ENCODE results near the gene SERPINB3.

Gene SERPINB3

DNA sequence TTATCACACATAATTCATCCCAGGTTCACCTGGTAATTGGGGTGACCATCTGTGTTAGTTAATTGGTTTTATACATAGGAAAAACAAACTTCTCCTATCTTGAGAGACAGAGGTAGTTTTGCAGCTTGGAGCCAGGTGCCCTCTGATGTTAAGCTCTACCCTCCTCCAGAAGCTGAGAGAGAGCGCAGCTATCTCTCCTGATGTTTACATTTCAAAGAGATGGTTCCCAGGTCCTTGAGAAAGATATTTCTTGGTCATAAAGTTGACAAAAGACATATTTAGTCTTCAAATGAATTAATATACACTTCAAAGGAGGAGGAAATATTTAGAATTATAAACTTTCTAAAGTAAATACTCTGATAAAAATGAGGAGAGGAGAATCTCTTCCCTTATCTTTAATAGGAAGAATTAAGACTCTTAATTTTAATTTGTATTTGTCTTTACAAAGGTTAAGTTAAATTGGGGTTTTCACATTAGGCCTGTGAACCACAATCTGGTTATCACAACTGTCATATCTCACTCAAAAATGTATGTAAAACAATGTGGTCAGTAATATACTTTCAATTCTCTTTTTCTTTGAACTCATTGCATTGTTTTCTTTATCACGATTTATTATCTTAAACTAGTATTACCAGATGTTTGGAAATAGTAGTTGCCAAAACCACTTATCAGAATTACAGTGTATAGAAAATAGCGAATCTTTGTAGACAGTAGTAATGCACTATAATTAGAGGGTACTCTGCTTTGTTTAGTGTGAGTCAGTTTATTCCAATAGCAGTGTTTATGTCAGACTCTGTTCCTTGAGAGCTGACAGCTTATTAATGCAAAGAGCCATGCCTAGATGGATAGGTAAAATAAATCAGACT is 44.4 kb downstream of the SERPINB3 start:
- no peak overlapping the region for H2AFZ ChIP-seq (ENCODE audit: low read length, unreplicated experiment)
- no peak overlapping the region for H3K27ac ChIP-seq (ENCODE audit: low read depth, low read length)
- H3K27me3 ChIP-seq (ENCODE audit: insufficient read depth, low read length) = 0 out of 2 replicates have a peak, but pooled peaks cover 4% of the 10 kb centered on the region
- no peaks in the 10 kb centered on the region for H3K4me1 ChIP-seq (ENCODE audit: control insufficient read depth, insufficient read depth, low read length, unreplicated experiment)
- no peaks in the 10 kb centered on the region for H3K36me3 ChIP-seq (ENCODE audit: insufficient read depth, low read length)
- H3K4me3 ChIP-seq (ENCODE audit: low read depth, low read length) = no peak overlapping the region
- H3K79me2 ChIP-seq (ENCODE audit: control insufficient read depth, insufficient read depth, low read length, unreplicated experiment) = no peaks in the 10 kb centered on the region

DNA sequence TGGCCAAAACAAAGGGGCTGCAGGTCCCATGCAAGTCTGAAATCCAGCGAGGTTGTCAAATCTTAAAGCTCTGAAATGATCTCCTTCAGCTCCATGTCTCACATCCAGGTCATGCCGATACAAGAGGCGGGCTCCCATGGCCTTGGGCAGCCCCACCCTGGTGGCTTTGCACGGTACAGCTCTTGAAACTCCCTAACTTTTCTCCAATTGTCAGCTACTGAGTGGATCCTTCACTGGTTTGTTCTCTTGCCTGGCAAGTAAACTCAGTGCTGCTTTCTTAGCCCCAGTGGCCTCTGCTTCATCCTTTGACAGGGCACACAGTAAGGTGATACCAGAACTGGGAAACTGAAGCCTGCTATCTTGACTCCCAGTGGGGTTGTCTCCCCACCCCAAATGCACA is 48.3 kb downstream of the SERPINB3 start:
- no peak overlapping the region for H3K27ac ChIP-seq (ENCODE audit: low read depth, low read length)
- no peaks in the 10 kb centered on the region for H3K36me3 ChIP-seq (ENCODE audit: insufficient read depth, low read length)
- H3K27me3 ChIP-seq (ENCODE audit: insufficient read depth, low read length) = 0 out of 2 replicates have a peak, but pooled peaks cover 4% of the 10 kb centered on the region
- no peak overlapping the region for H3K4me3 ChIP-seq (ENCODE audit: low read depth, low read length)
- H3K4me1 ChIP-seq (ENCODE audit: control insufficient read depth, insufficient read depth, low read length, unreplicated experiment) = no peaks in the 10 kb centered on the region
- no peaks in the 10 kb centered on the region for H3K79me2 ChIP-seq (ENCODE audit: control insufficient read depth, insufficient read depth, low read length, unreplicated experiment)
- no peak overlapping the region for H2AFZ ChIP-seq (ENCODE audit: low read length, unreplicated experiment)

DNA sequence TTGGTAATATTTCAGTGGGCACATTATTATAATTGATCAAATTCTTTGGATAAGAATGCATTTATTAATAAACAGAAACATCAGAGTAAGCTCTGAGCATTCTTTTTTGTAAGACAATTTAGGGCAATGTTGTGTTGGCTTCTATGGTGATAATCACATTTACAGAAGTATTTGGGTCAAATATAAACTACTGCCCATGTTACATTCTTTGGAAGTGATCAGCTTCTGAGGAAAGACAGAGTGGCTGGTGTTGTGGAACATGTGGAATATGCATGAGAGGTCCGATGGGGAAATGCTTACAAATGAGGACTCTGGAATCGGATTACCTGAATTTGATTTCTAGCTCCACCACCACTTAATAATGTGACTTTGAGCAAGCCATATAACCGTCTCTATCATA is 55.2 kb downstream of the SERPINB3 start:
- H3K27ac ChIP-seq (ENCODE audit: low read depth, low read length) = no peak overlapping the region
- no peaks in the 10 kb centered on the region for H3K36me3 ChIP-seq (ENCODE audit: insufficient read depth, low read length)
- no peak overlapping the region for H2AFZ ChIP-seq (ENCODE audit: low read length, unreplicated experiment)
- H3K79me2 ChIP-seq (ENCODE audit: control insufficient read depth, insufficient read depth, low read length, unreplicated experiment) = no peaks in the 10 kb centered on the region
- peaks cover 9% of the 10 kb centered on the region for H3K4me1 ChIP-seq (ENCODE audit: control insufficient read depth, insufficient read depth, low read length, unreplicated experiment)
- H3K4me3 ChIP-seq (ENCODE audit: low read depth, low read length) = no peak overlapping the region
- no peaks in the 10 kb centered on the region for H3K27me3 ChIP-seq (ENCODE audit: insufficient read depth, low read length)

All from ACC112 (cell line).